Measurements from ENCODE around the gene ZSWIM3. TPM values are rescaled to one million over a fixed set of nuclear protein-coding genes. Genes with fewer than 3 reads are reported as not detected.
A peak's percentile ranks its signal among the peaks of the same experiment; 100 is the strongest.

ZSWIM3 gene
- total and polyA plus RNA-seq, 2 of the 13 experiments (the other 11 are each of a cell fraction or from before 2014, with no cell fraction given) = 5.2 to 5.8 TPM

DNA sequence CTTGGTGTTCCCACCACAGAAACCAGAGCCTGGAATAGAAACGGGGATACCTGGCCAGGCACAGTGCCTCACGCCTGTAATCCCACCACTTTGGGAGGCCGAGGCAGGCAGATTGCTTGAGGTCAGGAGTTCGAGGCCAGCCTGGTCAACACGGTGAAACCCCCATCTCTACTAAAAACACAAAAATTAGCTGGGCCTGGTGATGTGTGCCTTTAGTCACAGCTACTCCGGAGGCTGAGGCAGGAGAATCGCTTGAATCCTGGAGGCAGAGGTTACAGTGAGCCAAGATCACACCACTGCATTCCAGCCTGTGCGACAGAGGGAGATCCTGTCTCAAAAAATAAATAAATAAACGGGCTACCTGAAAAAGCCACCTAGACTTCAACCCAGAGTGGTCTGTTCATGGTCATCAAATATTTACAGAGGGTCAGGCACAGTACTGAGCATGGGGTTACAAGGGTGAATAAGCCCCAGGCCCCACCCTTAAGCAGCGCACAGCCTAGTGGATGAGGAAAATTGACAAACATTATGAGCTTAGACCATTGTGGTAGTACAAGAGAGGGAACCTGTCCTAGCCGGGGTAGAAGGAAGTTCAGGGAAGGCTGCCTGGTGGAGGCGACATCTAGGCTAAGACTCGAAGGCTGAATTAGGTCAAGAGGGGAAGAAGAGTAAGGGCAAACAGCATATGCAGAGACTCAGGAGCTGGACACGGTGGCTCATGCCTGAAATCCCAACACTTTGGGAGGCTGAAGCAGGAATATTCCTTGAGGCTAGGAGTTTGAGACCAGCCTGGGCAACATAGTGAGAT, 69.9 kb downstream of the ZSWIM3 start (continued):
- TF ChIP-seq USF2 (IDR thresholded peaks at IDR 0.05; ENCODE audit: low read depth, low read length) = no peak
- TF ChIP-seq USF2 (CRISPR knock-in tag; IDR thresholded peaks at IDR 0.05; ENCODE audit: borderline replicate concordance) = peak; percentile 53; the same call in 1 of the 2 replicates
- TF ChIP-seq AGO1 (IDR thresholded peaks at IDR 0.05; ENCODE audit: low read depth, low read length, poor library complexity, severe bottlenecking) = no peak
- no peak; the same call in 1 of the 2 replicates for TF ChIP-seq ZNF556 (CRISPR knock-in tag; IDR thresholded peaks at IDR 0.05; ENCODE audit: borderline replicate concordance)
- TF ChIP-seq BCL6 (CRISPR knock-in tag; IDR thresholded peaks at IDR 0.05) = peak; percentile 93
- 0 out of 2 replicates have a peak, but pooled peaks have one; percentile 64 for TF ChIP-seq ZNF136 (CRISPR knock-in tag; IDR thresholded peaks at IDR 0.05; ENCODE audit: low read depth)
- no peak for TF ChIP-seq ZSCAN22 (CRISPR knock-in tag; IDR thresholded peaks at IDR 0.05)
- peak; percentile 31 for TF ChIP-seq GABPB1 (CRISPR knock-in tag; IDR thresholded peaks at IDR 0.05)
- no peak for TF ChIP-seq CHD2 (IDR thresholded peaks at IDR 0.05; ENCODE audit: low read depth, low read length)
- no peak; the same call in 1 of the 2 replicates for TF ChIP-seq ZNF761 (CRISPR knock-in tag; conservative IDR thresholded peaks at IDR 0.05)
- no peak for TF ChIP-seq ZFP37 (CRISPR knock-in tag; IDR thresholded peaks at IDR 0.05; ENCODE audit: borderline replicate concordance)
- TF ChIP-seq STAG1 (CRISPR knock-in tag; IDR thresholded peaks at IDR 0.05) = peak; percentile 52
- no peak for TF ChIP-seq RBFOX2 (IDR thresholded peaks at IDR 0.05; ENCODE audit: low read depth, low read length)
- TF ChIP-seq WIZ (CRISPR knock-in tag; IDR thresholded peaks at IDR 0.05) = 0 out of 2 replicates have a peak, but pooled peaks have one; percentile 36
- no peak; the same call in 1 of the 2 replicates for TF ChIP-seq ZNF34 (CRISPR knock-in tag; IDR thresholded peaks at IDR 0.05; ENCODE audit: borderline replicate concordance)
- TF ChIP-seq TGIF2 (CRISPR knock-in tag; IDR thresholded peaks at IDR 0.05) = no peak
- peak; percentile 9; the same call in 1 of the 2 replicates for TF ChIP-seq MED13 (CRISPR knock-in tag; IDR thresholded peaks at IDR 0.05)
- TF ChIP-seq JARID2 (CRISPR knock-in tag; IDR thresholded peaks at IDR 0.05; ENCODE audit: insufficient replicate concordance) = peak; percentile 73
- TF ChIP-seq ZBTB26 (CRISPR knock-in tag; IDR thresholded peaks at IDR 0.05; ENCODE audit: borderline replicate concordance) = peak; percentile 74; the same call in 1 of the 2 replicates
- TF ChIP-seq MAFF (IDR thresholded peaks at IDR 0.05; ENCODE audit: low read depth, low read length) = peak; percentile 31; the same call in 1 of the 2 replicates
- TF ChIP-seq, protein P1, sequence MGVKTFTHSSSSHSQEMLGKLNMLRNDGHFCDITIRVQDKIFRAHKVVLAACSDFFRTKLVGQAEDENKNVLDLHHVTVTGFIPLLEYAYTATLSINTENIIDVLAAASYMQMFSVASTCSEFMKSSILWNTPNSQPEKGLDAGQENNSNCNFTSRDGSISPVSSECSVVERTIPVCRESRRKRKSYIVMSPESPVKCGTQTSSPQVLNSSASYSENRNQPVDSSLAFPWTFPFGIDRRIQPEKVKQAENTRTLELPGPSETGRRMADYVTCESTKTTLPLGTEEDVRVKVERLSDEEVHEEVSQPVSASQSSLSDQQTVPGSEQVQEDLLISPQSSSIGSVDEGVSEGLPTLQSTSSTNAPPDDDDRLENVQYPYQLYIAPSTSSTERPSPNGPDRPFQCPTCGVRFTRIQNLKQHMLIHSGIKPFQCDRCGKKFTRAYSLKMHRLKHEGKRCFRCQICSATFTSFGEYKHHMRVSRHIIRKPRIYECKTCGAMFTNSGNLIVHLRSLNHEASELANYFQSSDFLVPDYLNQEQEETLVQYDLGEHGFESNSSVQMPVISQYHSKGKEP (CRISPR knock-in tag; IDR thresholded peaks at IDR 0.05) = no peak
- TF ChIP-seq HIC2 (CRISPR knock-in tag; IDR thresholded peaks at IDR 0.05; ENCODE audit: low read depth) = peak; percentile 52; the same call in 1 of the 2 replicates

Measured in HepG2 (cell line).